SK-N-SH (cell line): ENCODE data around the gene ASIC3. TPM values are rescaled to one million over a fixed set of nuclear protein-coding genes. Genes with fewer than 3 reads are reported as not detected.

ENCODE experiments used
- CHD2 ChIP-seq: fragments of 150-350 bp; IDR thresholded peaks from 2 replicates; pipeline ENCODE4 v1.6.1; 2018; ENCODE audit warnings: low read length; ENCODE audit not compliant: partially characterized antibody
- ELF1 ChIP-seq: IDR thresholded peaks from 2 replicates; pipeline ENCODE4 v1.4.0; 2012
- FOXJ3 ChIP-seq: sonication (generic); formaldehyde crosslinking; IDR thresholded peaks from 2 replicates; pipeline ENCODE4 v1.5.1; 2020; ENCODE audit warnings: mild to moderate bottlenecking, missing genetic modification reagents
- IRF3 ChIP-seq: fragments of 150-350 bp; IDR thresholded peaks from 2 replicates; pipeline ENCODE4 v1.6.1; 2016; ENCODE audit warnings: mild to moderate bottlenecking, low read depth, low read length
- JUND ChIP-seq: IDR thresholded peaks from 2 replicates; pipeline ENCODE4 v1.4.0; 2012
- NRF1 ChIP-seq: IDR thresholded peaks from 2 replicates; pipeline ENCODE4 v1.6.1; 2012; ENCODE audit warnings: low read depth, mild to moderate bottlenecking, low read length
- RAD21 ChIP-seq: IDR thresholded peaks from 2 replicates; pipeline ENCODE4 v1.6.1; 2012; ENCODE audit warnings: mild to moderate bottlenecking, low read length
- REST ChIP-seq: IDR thresholded peaks from 2 replicates; pipeline ENCODE4 v1.6.1; 2012; ENCODE audit warnings: mild to moderate bottlenecking, low read depth, low read length, moderate library complexity
- SMC3 ChIP-seq: IDR thresholded peaks from 2 replicates; pipeline ENCODE4 v1.6.1; 2012; ENCODE audit warnings: low read depth, low read length, improper control_type of control experiment
- TAF1 ChIP-seq: IDR thresholded peaks from 2 replicates; pipeline ENCODE4 v1.6.1; 2012; ENCODE audit warnings: low read depth, mild to moderate bottlenecking, low read length, moderate library complexity, borderline replicate concordance
- TCF12 ChIP-seq: IDR thresholded peaks from 2 replicates; pipeline ENCODE4 v1.4.0; 2012
- TEAD4 ChIP-seq: IDR thresholded peaks from 2 replicates; pipeline ENCODE4 v1.4.0; 2012; ENCODE audit warnings: mild to moderate bottlenecking, borderline replicate concordance; ENCODE audit not compliant: insufficient read depth
- USF1 ChIP-seq: IDR thresholded peaks from 2 replicates; pipeline ENCODE4 v1.4.0; 2012; ENCODE audit warnings: low read depth, borderline replicate concordance
- polyA plus RNA-seq, 3 experiments: library from polyadenylated mRNA; depleted of rRNA; stranded (reverse); fragments of >200 nt; gene quantifications; 2 replicates each; pipeline ENCODE4 v1.2.3, GENCODE V29; 2012
- TF ChIP-seq, protein P1 (sequence below): IDR thresholded peaks from 2 replicates; pipeline ENCODE4 v1.4.0; 2012; ENCODE audit warnings: low read depth, borderline replicate concordance
- TF ChIP-seq, protein P2 (sequence below): fragments of 200-600 bp; sonication (generic); IDR thresholded peaks from 2 replicates; pipeline ENCODE4 v1.6.1; 2017; ENCODE audit warnings: antibody characterized with exemption, mild to moderate bottlenecking, moderate library complexity

ASIC3 gene
- polyA plus RNA-seq, 1 of the 3 experiments (the other 2 are of a cell fraction) = 4.5 TPM

DNA sequence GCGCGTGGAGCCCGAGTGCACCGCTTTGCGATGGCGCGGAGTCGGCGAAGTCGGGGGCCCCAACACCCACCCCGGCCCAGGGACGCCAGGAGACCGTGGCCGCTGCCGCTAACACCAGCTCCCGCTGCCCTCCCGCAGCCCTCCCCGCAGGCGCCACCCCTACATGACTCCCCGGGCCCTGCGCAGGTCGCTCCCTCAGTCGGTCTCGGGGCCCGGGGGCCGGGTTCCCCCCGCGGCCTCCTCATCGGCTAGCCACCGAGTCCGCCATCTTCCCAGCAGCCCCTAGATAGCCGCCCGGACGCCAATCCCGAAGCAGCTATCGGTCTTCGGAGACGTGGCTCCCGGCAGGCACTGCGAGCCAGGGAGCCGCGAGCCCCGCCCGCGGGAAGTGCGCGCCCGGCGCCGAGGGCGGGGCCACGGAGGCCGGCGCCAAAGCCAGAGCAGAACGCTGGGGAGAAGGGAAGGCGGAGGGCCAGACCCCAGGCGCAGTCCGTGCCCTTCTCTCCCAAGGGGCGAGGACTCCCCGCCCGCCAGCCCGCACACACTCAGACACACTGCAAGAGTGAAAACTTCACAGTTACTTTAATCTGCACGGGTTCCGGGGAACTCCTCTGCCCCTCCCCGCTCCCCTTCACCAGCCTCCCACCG is 32.3 kb downstream of the ASIC3 start, which contains the start of gene FASTK (continued):
- TF ChIP-seq CHD2 (peak; percentile 80), ELF1 (peak; percentile 25; the same call in 1 of the 2 replicates), FOXJ3 (CRISPR knock-in tag) (no peak), NRF1 (peak; percentile 46; the same call in 1 of the 2 replicates), JUND (no peak; the same call in 1 of the 2 replicates), IRF3 (no peak), REST (no peak; the same call in 1 of the 2 replicates), RAD21 (no peak), SMC3 (no peak), TCF12 (peak; percentile 7; the same call in 1 of the 2 replicates), TAF1 (peak; percentile 97), USF1 (no peak), TEAD4 (no peak)
- TF ChIP-seq, protein P1, sequence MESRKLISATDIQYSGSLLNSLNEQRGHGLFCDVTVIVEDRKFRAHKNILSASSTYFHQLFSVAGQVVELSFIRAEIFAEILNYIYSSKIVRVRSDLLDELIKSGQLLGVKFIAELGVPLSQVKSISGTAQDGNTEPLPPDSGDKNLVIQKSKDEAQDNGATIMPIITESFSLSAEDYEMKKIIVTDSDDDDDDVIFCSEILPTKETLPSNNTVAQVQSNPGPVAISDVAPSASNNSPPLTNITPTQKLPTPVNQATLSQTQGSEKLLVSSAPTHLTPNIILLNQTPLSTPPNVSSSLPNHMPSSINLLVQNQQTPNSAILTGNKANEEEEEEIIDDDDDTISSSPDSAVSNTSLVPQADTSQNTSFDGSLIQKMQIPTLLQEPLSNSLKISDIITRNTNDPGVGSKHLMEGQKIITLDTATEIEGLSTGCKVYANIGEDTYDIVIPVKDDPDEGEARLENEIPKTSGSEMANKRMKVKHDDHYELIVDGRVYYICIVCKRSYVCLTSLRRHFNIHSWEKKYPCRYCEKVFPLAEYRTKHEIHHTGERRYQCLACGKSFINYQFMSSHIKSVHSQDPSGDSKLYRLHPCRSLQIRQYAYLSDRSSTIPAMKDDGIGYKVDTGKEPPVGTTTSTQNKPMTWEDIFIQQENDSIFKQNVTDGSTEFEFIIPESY = peak; percentile 60; the same call in 1 of the 2 replicates
- TF ChIP-seq, protein P2, sequence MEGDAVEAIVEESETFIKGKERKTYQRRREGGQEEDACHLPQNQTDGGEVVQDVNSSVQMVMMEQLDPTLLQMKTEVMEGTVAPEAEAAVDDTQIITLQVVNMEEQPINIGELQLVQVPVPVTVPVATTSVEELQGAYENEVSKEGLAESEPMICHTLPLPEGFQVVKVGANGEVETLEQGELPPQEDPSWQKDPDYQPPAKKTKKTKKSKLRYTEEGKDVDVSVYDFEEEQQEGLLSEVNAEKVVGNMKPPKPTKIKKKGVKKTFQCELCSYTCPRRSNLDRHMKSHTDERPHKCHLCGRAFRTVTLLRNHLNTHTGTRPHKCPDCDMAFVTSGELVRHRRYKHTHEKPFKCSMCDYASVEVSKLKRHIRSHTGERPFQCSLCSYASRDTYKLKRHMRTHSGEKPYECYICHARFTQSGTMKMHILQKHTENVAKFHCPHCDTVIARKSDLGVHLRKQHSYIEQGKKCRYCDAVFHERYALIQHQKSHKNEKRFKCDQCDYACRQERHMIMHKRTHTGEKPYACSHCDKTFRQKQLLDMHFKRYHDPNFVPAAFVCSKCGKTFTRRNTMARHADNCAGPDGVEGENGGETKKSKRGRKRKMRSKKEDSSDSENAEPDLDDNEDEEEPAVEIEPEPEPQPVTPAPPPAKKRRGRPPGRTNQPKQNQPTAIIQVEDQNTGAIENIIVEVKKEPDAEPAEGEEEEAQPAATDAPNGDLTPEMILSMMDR = no peak
